Measurements from ENCODE around the gene PIPOX.
A peak's percentile ranks its signal among the peaks of the same experiment; 100 is the strongest.

PIPOX gene, protein sequence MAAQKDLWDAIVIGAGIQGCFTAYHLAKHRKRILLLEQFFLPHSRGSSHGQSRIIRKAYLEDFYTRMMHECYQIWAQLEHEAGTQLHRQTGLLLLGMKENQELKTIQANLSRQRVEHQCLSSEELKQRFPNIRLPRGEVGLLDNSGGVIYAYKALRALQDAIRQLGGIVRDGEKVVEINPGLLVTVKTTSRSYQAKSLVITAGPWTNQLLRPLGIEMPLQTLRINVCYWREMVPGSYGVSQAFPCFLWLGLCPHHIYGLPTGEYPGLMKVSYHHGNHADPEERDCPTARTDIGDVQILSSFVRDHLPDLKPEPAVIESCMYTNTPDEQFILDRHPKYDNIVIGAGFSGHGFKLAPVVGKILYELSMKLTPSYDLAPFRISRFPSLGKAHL

DNA sequence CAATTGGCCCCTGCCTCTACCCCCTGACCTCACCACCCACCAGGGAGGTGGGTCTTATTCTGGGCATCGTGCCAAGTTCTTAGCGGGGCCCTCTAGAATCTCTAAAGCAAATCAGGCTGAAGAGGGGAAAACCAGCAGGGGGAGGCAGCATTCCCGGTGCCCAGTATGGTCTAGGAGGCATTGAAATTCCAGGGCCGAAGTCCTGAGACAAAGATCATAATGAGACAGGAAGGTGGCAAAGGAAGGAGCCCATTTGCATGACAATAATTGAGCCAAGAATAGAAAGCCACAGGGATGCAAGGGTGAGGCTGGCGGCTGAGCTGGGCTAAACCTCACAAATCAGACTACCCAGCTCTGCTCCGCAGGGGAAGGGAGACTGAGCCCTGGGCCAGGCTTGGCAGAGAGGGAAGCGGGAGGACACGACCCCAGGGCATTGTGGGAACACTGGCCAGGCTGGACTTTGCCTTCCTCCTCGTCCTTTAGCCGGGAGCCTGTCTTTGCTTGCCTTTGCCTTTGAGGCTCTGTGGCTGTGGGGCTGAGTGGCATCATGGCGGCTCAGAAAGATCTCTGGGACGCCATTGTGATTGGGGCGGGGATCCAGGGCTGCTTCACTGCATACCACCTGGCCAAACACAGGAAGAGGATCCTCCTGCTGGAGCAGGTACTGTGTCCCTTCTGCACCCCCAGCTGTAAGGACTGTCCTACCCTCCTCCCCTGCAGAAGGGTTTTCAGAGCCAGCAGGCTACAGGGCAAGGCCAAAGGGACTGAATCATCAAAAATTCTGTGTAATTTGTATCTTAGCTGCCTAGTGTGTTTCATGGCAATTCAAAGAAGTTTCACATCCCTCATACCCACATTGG is at the start of gene PIPOX:
PIPOX (plus strand) TSS at position 463 of the 860 bp plus-strand sequence; CDS start at position 548, 85 bp downstream.
- no peak for DNase-seq

DNA sequence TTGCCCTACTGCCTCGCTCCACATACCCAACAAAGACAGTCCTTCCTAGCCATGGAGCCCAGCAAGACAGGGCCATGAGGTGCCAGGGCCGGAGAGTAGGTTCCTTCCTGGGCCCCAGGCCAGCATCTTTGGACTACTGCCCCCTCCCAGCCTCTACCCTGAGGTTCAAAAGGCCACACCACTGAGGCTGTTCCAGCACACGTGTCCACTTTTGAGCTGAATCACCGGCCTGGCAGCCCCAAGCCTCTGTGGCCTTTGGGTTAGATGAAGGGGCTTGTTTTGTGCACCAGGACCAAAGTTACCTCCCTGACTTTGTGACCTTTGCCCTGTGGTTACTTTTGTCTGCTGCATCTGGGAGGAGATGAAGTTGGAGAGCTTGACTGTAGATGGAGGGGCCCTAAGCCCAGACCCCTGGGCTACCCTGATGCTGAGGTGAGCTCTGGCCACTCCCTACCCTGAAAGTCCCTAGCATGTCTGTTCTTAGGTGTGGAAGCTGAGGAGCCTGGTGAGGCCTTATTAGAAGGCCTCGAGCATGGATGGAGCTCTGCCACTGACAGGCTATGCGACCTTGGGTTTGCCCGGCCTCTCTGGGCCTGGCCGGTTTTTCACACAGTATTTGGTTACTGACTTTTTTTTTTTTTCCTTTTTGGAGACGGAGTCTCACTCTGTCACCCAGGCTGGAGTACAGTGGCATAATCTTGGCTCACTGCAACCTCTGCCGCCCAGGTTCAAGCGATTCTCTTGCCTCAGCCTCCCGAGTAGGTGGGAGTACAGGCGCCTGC is 49.1 kb upstream of the PIPOX start:
- no peak for DNase-seq

DNA sequence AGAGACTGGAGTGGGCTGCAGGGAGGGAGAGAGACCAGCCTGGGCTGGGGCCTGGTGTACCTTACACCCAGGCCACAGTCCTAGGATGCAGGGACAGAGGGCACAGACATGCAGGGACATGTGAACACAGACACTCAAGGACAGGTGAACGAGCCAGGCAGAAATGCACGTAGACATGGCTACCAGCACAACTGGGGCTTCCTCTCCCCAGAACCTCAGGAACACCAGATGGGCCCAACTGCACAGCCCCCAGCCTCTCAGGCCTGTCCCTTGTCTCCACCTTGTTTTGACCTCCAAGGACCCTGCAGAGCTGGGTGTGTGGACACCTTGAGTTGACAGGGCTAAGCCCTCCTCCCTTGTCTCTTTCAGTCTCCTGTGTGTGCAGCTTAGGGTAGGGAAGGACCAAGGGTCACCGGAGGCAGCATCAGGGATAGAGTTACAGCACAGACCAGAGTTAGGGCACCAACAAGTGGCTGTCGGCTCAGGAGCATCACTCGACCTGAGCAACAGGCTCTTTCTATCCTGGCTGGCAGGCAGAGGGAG is 46.3 kb upstream of the PIPOX start:
- no peak for DNase-seq

DNA sequence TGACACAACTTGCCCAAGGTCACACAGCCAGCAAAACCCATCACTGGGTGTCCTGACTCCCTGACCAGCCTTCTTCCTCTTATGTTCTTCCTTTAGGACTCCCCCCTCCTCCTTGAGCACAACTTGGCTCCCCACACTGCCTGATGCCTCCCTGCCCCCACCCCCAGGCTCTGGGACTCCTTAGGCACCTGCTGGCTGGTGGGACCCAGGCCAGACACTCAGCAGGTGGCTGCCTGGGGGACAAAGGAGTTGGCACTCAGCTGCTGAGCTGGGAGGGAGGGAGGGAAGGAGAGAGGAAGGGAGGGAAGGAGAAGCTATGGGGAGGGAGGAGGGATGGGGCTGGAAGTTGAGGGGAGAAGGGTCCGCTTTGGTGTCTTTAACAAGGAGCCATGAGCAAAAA is 45.1 kb upstream of the PIPOX start:
- DNase-seq = no peak

DNA sequence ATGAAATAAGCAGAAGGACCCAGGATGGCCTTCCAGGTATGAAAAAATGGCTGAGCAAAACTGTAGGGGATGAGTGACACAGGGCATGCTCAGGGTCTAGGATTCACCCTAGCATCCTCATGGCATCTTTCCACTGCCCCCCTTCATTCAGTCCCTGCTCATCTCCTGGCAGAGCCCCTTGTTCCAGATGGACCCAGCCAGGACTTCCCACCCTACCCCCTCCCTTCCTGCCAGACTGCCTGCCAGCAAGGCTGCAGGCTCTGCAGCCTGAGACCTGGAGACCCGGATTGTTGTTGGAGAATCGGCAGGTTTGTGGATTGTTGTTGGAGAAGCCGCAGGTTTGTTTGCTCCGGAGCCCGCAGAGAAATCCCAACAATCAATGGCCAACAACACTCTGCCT is 43.7 kb upstream of the PIPOX start:
- DNase-seq = no peak

DNA sequence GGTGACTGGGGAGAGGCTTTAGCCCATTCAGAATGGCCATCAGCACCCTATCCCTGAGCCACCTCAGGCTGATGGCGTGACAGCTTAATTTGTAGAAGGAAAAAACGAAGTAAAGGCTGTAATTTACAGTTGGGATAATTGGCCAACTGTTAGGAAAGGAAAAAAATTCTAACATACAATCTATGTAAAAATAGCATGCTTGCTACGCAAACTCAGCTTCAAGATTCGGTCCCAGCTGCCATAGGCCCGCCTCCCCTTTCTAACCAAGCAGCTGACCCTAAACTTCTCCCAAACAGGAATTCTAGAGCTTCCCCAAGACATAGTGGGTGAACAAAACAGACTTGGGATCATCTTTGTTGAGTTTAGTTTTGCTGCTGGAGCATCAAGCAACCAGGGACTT is 42.0 kb upstream of the PIPOX start:
- DNase-seq = no peak

DNA sequence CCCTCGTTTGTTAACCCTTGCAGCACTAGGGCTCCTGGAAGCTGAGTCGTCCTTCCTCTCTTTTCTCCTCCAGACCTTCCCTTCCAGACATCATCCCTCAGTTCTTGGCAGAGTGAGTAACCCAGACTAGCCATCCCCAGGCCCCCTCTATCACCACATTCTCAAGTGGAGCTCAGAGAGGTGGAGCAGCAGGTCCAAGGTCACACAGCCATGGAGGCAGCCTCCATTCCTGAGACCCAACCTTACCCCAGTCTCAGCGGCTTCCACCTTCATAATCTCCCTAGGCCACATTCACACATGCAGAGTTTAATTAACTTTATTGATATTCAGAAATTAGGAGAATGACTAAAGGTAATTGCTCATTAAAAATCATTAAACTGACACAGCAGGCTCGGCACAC is 40.1 kb upstream of the PIPOX start:
- DNase-seq = no peak

DNA sequence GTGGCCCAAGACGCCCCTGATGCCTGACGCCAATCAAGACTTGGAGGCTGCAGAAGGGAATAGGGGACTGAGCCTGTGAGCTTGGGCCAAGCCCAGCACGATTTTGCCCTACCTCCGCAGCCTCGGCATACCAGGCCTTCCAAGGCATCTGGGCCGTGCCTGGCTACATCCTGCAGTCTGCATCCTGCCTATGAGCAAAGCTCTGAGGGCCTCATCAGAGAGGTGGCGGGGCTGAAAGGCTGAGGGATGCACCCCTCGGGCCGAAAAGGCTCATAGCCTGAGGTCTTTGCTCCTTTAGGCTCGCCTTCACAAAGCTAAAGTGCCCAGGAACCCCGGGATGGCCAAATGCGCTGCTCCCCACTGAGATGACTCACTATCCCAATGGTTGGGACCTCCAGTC is 39.7 kb upstream of the PIPOX start:
- no peak for DNase-seq

DNA sequence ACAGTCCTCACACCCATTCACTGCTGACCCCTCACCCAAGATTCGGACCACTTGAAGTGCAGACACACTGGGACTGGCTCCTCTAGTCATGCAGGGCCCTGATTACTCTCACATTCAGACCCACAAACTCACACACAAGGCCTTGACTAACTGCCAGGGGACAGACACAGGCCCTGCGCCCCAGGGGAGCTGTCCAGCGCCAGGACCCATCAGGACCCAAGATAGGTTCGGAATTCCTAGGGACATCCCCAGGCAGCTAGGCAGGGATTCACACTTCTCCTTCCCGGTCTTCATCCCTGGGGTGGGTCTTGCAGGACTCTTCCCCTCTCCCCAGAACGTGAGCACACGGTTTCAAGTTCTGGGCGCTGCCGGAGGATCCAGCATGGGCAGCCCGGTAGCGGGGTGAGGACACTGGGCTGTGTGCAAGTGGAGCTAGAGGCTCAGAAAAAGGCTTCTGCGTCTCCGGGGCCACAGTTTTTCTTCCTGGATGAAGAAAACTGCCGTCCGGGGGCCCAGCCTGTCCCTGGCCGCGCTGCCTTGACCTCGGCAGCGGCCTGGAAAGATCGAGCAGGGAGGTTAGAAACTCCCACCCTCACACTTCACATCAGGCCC is 38.8 kb upstream of the PIPOX start:
- DNase-seq = no peak

DNA sequence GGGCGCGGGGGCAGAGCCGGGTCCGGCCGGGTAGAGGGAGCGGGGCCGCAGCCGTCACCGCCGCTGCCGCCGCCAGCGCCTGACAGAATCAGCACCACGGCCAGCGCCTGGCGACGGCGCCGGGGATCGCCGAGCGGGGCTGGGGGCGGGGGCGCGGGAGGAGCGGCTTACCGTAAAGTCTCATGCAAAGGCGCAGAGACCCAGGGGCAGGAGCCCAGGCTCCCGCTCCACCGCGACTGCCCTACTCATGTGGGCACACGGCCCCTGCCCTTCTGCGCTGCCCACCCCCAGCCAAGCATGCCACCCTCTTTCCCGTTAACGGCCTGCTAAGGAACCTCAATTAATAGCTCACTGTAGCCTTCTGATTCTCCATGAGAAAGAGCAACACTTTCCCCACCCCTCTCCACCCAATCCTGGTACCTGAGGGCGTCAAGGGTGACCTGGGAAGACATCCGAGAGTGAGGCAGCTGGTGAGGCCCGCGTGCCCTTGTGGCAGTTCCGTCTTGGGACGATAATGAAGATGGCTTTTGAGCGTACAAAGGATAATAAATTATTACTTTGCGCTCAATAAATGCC is 36.9 kb upstream of the PIPOX start, which contains the start of gene SEZ6:
SEZ6 (minus strand) TSS at position 98 of the 576 bp plus-strand sequence. CDS start 164 bp downstream, outside the sequence.
- DNase-seq = peak; percentile 70 to 74

DNA sequence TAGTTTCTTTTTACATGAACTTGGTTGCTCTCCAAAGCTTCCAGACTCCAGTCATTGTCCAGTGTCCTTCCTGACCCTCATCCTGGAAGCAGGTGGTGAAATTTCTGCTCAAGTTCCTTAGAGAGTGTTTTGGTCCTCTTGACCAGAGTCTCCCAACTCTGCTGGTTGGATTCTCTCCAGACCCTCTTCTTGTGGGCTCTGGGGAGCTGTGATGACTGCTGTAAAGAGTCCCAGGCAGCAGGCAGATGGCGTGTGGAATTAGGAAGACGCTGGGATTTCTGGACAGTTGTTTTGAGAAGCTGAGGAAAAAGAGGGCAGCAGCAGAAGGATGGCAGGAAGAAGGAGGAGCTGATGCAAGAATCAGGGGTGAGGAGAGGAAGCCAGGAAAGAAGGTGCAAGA is 35.5 kb upstream of the PIPOX start:
- DNase-seq = no peak

DNA sequence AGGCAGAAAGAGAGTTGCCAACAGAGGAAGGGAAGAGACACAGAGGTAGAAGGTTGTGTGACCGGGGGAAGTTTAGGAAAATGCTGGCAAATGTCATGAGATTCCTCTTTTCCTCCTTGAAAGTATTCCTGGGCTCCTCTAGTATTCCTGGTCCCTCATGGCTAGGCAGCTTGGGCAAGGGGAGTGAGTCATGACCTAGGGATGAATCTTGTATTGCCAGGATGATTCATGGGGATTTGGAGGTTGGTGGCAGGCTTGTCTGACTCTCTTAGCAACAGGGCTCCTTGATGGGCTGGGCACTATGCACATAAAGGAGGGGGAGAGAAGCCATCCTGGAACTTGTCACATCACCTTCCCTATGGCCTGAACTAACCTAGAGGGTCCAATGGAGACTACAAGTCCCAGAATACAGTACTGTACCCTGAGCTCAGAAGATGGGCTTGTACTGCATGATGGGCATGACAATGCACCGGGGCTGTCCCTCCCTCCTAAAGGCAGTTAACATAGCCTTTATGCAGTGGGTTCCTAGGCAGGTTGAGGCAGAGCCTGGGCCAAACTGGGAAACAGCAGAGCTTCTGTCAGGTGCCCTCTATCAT is 35.0 kb upstream of the PIPOX start:
- no peak for DNase-seq

DNA sequence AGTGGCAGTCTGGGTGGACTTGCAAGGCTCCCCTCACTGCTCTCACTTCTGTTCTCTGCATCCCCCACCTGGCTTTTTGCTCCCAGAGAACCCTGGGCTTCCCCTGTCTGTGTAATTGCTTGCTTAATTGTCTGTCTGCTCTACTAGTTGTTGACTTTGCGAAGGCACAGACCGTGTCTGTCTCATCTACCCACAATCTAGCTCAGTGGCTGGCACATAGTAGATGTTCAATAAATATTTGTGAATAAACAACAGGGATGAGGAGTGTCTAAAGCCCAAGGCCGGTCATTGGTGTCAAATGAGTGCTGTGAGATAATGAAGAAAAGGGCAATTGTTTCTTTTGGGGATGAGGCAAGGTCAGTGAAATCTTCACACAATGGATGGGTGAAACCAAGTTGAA is 34.4 kb upstream of the PIPOX start:
- DNase-seq = no peak

DNA sequence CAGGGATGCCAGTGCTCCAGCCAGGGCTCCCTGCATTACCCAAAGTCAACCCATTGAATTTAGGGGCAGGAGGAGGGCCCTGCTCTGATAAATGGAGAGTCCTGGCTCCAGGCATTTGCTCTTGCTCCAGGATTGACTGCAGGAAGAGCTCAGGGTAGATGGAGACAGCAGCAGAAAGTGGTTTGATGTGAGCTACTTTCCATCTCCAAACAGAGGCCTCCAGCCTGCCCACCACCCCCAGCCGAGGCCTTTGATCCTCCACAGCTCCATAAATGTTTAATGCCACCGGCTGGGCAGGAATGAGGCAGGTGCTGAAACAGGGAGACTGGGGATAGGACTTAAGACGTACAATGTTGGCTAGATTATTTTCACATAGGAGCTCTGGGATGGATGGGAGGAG is 32.8 kb upstream of the PIPOX start:
- DNase-seq = no peak

DNA sequence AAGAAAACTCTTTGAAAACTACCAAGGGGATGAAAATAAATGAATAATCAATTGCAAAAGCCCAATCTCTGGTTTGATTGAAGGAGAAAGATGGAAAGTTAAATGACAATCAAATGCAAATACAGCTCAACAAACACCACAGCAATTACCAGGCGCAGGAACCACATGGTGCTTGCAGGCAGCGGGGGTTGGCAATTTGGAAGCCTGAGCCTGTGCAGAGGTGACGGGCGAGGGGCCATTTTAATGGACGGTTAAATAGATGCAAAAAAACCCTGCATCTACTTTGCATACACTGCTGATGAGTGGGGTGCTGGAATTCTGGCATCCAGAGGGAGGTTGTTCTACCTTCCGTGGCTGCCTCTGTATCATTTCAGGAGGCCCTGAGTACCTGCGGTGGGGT is 32.4 kb upstream of the PIPOX start:
- no peak for DNase-seq

DNA sequence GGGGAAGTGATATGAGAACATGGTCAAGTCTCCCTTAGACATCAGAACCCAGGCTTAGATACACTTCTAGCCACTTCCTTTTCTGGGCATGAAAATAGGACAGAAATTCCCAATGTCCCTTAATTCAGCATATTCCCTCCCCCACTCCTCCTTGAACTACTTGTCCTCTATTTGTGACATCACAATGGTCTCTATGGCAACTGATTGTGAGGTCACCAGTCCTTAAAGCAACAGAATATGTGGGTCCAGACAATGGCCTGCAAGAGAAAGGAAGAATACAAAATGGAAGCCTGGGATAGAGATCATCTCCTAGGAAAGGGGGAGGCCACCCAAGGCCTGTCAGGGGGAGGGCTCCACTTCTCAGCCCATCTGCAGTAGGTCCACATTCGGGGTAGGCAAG is 30.4 kb upstream of the PIPOX start:
- no peak for DNase-seq

DNA sequence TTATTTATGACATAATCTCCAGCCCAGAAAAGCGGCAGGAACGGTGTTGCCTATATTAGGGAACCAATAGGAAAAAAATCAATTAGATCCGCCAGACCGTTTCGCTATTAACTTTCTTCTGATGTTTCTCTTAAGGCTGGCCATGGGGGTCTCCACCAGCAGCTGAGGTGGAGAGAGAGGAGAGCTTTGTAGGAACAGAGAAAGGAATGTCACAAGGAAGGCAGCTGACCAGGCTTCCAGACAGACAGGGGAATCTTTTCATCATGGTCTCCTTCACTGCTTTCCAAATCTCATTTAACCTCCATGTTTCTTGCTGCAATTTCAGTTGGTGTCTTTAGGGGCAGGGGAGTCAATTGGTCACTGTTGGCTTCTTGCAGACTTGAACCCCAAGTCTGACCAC is 28.2 kb upstream of the PIPOX start:
- DNase-seq = no peak

DNA sequence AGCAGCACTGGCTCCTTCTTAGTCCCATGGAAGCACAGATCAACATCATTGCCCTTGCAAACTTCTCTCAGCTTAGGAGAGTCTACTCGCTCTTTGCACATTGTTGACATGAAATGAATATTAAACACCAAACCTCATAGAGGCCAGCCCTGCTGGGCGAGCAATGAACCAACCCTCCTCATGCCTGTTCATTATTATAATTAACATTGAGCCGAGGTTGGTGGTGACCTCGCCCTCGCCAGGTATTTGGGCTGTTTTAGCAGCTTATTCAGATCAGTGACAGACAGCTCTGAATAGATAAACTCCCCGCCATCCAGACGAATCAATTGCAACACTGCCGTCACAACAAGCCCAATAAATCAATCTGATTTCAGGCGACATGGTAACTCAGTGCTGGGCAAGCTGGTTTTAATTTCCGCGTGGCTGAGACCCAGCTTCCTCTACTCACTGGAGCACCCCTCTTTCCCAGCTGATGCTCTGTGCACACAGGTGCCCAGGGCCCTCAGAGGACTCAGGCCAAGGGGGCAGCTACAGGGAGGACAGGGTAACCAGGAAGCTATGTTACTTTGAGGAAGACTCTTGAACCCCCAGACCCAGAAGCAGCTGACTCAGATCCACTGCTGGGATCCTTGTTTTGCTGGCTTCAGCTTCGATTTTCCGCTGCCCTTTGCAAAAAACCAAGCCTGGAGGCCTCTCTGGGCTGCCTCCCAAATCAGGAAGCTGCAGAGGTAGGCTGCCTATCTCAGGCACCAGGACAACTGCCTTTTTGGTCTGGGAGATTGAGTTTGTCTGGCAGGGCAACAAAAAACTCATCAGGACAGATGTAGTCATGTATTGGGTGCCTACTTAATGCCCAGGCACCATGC is 26.4 kb upstream of the PIPOX start:
- DNase-seq = no peak

DNA sequence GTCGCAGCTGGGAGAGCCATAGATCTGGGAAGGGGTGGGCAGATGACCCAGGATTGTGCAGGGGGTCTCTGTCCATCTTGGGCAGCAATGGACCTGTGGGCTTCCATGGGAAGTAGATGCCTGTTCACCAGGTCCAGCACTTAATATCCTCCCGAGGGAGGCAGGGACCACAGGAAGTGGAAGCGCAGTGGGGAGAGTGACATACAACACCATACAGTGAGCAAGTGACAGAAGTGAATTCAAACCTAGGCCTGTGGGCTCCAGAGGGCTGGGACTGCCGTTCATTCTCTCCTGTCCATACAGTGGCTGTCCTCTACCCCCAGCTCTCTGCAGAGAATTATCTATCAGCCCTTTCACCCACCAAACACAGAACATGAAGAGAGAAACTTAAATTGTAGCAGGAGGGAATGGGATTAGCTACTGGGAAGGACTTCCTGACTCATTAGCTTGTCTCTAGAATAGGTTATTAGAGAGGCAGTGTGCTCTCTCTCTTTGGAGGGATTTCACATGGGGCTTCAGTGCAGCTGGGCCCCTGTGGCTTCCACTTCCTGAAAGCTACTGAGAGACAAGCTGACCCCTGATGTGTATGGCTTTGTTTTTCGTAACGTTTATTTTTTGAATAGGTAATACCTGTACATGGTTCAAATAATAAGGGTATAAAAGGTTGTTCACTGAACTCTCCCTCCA is 24.0 kb upstream of the PIPOX start:
- DNase-seq = no peak
